ENCODE measurements around the gene CCDC107.

Gene CCDC107

DNA sequence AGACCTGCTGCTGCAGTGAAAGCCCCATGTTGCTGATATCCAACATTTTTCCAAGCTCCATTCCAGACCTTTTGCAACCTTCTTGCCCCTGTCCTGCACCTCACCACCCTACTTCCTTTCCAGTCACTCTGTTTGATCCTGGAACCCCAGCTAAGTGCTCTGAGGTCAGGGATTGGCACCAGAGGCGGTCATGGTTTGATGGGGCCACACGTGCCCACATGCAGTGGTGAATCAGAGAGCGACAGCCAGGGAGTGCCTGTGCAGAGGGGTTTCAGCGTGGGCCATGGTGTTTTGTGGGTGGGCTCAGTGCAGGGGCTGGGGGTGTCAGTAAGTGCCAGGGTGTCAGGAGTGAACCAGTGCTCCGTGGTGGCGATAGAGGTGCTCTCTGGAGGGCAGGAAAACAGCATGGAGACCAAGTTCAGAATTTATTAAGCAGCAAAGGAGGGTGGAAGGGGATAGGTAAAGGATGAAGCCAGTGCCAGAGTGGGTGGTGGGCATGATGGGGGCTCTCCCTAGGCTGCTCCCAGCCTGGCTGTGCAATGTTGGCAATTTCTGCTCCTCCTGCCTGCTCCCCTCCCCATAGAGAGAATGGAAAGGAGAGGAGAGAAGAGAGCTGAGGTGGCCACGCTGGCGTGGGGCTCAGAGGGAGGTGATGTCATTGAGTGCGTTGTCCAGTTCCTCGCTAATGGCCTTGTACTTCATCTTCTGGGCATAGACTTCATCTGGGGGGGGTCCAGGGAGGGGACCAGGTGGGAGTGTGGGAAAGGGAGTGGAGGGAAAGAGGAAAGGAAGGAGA is 24.6 kb downstream of the CCDC107 start:
- DNase-seq (ENCODE audit: low read depth in 2 of 2) = no peak

GRCh38 chr9:35683323-35683722 is 25.2 kb downstream of the CCDC107 start:
- no peak for DNase-seq (ENCODE audit: low read depth in 2 of 2)

GRCh38 chr9:35684921-35685320 is 26.8 kb downstream of the CCDC107 start:
- no peak for DNase-seq (ENCODE audit: low read depth in 2 of 2)

DNA sequence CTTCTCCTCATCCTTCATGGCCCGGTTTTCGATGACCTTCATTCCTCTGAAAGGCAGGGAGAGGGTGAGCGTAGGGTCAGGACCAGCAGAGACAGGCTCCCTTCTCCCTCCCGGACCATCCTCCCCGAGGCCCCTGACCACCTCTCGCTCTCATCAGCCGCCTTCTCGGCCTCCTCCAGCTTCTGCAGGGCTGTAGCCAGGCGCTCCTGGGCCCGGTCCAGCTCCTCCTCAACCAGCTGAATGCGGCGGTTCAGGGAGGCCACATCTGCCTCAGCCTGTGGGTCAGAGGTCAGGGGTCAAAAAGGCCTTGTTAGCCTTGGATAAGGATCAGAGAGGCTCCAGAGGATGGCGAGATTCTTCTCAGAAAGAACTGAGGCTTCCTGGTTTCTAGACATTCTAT is 27.4 kb downstream of the CCDC107 start:
- no peak for DNase-seq (ENCODE audit: low read depth in 2 of 2)

DNA sequence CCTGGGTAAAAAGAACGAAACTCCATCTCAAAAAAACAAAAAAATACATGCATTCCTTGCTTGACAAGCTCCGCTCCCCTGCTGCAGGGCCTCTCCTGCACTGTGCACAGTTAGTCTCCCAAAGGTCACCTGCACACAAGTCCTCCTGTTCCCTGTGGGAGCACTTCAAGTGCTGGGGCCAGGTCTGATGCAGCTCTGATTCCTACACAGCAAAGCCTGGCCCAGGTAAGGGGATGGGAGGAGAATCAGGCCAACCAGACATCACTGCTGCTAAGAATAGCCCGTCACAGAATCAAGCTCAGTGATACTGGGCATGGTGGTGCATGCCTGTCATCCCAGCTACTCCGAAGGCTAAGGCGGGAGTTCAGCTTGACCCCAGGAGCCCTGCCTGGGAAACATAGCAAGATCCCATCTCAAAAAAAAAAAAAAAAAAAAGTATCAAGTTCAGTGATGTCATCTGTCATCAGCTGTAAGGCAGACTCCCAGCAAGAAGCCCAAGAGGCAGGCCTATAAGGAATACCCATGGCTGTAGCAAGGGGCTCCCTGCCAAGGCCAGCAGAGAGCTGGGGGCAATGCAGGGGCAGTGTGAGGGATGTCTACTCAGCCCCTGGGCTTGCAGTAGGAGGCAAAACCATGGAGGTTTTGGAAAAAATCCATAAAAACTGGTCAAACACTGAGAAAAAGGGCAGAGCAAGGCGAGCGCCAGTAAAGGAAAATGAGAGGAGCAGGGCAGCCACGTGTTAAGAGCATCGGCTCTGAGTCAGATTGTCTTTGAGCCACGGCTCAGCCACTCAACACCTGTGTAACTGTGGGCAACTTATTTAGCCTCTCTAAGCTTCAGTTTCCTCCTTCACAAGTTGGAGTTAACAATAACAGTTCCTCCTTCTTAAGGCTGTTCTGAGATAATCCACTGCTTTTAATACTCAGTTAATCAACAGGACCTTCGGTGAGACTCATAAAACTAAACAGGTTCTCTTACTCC is 28.4 kb downstream of the CCDC107 start:
- no peak for DNase-seq (ENCODE audit: low read depth in 2 of 2)

GRCh38 chr9:35687306-35687705 is 29.2 kb downstream of the CCDC107 start:
- no peak for DNase-seq (ENCODE audit: low read depth in 2 of 2)

- DNase-seq (ENCODE audit: low read depth in 2 of 2) = no peak
These were observed 30.0 kb downstream of the CCDC107 start for GRCh38 chr9:35687972-35688557.

DNA sequence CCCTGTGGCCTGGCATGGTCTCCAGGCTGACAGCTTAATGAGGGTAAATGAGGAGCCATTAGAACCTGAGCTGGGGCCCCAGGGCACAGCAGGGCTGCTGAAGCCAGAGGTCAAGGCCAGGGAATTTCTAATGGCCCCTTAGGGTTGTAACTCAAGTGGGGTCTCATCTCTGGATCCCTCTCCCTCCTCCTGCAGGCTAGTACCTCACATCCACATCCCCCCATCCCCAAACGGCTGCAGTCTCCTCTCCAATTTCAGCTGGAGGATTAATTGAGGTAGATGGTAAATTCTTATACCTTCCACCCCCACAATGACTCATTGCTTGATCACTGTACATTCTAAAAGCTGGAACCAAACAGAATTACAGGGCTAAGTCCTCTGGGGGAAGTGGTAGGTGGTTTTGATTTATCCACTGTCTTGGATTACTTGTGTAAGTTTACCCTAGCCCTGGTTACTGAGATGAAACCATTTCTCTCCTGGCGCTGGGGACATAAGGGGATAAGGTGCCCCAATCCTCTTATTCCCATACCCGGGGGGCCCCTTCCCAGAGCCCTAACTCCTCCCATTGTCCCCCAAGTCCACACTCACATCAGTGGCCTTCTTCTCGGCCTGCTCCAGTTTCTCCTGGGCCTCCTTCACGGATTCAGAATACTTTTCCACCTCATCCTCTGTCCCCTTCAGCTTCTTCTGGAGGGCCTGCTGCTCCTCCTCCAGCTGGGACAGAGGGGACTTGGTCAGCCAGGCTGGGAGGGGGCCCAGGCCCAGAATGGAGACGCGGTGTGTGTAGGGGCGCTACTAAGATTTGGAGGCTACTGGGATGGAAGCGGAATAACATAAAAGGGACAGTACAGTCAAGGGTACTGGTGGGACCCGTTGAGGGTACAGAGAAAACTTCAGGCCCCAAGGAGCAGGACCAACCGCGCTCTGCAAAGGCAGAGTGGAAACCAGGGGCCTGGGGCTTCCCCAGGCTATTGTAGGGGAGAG is 30.8 kb downstream of the CCDC107 start:
- DNase-seq (ENCODE audit: low read depth in 2 of 2) = peak in 1 of 2 donors; percentile 27

DNA sequence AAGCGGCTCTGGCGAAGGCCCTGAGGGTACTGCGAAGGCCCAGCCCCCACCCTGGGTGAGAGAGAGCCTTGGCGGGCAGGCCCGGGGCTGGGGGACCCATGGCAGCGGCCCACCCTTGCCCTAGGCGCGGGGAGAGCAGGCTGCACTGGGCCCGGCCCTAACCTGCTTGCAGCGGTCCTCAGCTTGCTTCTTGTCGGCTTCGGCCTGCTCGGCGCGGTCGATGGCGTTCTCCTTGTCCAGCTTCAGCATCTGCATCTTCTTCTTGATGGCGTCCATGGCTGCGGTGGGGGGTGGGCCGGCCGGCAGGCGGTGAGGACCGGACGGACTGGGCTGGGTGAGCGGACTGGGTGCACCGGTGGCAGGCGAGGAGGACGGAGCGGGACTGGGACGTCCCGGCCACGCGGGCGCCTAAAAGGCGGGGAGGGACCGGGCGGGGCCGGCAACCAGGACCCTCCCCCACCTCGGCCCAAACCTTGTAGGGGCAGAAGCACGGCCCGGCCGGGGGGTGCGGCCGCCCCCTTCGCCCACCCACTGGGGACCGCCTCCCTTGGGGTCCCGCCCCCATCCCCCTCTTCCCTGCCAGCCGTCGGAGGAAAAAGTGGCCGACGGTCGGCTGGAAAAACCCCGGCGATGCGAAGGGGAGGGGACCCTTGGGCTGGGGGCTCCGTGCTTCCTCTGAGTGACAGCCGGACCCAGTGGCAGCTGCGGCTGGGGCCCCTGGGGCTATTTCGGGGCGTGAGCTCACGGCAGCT is 31.6 kb downstream of the CCDC107 start, which contains the start of gene TPM2:
Gene TPM2, minus strand, starts transcription at position 384 of the 752 bp plus-strand sequence. Its CDS starts 108 bp downstream, at position 276.
- DNase-seq (ENCODE audit: low read depth in 2 of 2) = no peak

DNA sequence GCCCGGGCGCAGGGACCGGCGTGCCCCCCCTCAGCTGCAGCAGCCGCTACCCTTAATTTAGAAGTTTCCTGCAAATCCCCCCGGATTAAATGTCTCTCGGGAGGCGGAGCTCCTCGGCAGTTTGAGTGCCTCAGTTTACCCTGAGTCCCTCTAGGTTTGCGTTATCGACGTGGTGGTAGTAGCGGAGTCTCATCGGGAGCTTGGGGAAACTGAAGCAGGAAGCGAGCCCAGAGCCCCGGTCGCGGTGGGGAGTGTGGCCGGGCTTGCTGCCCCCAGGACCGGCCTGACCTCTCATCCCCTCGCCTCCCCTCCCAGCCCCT is 32.2 kb downstream of the CCDC107 start:
- DNase-seq (ENCODE audit: low read depth in 2 of 2) = no peak

GRCh38 chr9:35690614-35691333 is 32.7 kb downstream of the CCDC107 start:
- peak in 1 of 2 donors; percentile 37 for DNase-seq (ENCODE audit: low read depth in 2 of 2)

DNA sequence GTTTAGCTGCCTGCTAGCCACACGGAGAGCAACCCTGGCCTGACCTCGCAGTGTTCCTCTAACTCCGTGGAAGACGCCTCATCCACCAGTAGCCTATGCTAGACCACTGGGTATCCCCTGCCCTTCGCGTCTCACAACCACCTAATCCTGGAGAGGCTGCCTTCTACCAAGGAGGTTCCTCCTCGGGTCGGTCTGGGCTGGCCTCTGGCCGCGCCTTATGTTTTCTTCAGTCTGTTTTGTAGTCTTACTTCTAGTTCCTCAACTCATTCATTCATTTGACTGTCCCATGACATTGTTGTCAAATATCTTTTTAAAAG is 33.2 kb downstream of the CCDC107 start:
- no peak for DNase-seq (ENCODE audit: low read depth in 2 of 2)

DNA sequence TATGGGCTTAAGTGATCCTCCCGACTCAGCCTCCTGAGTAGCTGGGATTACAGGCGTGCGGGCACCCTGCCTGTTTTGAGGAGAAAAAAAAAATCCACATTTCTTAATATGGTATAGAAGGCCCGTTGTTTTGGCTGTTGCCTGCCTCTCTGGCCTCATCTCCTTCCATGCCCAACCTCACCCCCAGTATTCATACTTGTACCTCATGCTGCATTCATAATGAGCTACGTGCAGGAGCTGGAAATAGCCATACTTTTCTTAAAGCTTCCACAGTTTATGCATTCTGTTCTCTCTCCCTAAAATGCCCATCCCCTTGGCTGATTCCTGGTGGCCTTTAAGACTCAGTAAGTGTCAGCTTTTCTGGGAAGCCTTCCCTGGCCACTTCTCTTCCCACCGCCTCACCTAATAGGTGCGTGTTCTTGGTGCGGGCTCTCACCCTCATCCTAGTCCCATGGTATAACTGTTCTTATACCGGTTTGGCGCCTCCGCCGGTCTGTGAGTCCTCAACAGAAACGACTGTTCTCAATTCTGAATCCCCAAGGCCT is 33.7 kb downstream of the CCDC107 start:
- no peak for DNase-seq (ENCODE audit: low read depth in 2 of 2)

GRCh38 chr9:35695943-35696401 is 37.9 kb downstream of the CCDC107 start:
- DNase-seq (ENCODE audit: low read depth in 2 of 2) = no peak

- DNase-seq (ENCODE audit: low read depth in 2 of 2) = peak; percentile 21 to 36
These were observed 38.6 kb downstream of the CCDC107 start for GRCh38 chr9:35696520-35697215.

DNA sequence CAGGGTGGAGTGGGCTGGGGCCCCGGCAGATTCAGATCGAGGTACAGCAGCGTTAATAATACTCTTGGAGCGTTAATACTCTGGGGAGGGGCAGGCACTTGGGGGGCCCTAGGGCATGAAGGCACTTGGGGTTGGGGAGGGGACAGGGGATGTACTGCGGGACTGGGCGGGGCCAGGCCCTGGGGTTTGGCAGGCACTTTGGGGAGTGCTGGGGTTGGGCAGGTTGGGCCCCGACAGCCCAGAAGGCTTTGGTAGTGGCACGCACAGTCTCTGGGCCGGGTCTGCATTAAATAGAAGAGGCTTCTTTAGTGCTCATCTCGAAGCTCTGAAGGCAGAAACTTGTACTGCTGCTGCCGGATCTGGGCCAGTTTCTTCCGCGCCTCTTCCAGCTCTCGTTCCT is 39.4 kb downstream of the CCDC107 start:
- DNase-seq (ENCODE audit: low read depth in 2 of 2) = no peak

- DNase-seq (ENCODE audit: low read depth in 2 of 2) = no peak
These were observed 40.1 kb downstream of the CCDC107 start for GRCh38 chr9:35698231-35698630.

DNA sequence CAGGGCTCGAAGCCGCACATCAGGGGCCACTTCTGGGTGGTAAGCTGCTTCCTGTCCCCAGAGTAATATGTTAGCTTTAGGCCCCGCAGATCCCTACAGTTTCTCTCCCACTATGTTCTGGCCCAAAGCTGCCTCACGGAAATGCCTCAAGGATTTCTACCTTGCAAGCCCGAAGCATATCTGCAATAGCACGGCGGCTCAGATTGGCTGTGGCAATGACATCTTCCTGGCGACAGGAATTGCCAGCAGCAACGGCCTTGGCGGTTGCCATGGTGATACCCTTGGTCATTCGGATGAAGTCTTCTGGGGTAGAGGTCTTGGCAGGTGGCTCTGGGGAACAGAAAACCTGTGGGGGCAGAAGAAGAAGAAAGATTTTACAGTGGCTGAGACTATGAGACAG is 41.9 kb downstream of the CCDC107 start:
- DNase-seq (ENCODE audit: low read depth in 2 of 2) = no peak

DNA sequence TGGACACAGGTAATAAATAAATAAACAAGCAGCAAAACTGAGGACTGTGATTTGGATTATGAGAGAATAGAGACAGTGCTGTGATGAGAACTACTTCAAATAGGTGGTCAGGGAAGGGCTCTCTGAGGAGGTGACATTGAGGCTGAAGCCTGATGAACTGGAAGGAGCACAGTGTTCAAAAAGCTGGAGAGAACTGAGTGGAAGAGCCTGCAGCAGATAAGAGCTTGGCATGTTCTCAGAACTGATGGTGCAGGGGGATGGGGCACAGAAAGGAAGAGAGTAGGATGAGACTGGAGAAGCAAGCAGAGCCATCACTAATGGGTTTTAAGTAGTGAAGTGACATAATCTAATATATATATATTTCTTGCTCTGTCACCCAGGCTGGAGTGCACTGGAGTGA is 42.9 kb downstream of the CCDC107 start:
- DNase-seq (ENCODE audit: low read depth in 2 of 2) = no peak
